IPS-15b (cell line): Measurements from ENCODE around the gene SSNA1.

Experiments used
- H3K27me3 ChIP-seq: one replicate; pipeline ENCODE4 v1.6.1; 2013; ENCODE audit warnings: low read length; ENCODE audit not compliant: control insufficient read depth, insufficient read depth
- H3K36me3 ChIP-seq: one replicate; pipeline ENCODE4 v1.6.1; 2013; ENCODE audit warnings: low read length; ENCODE audit not compliant: control insufficient read depth, insufficient read depth
- H3K4me1 ChIP-seq: one replicate; pipeline ENCODE4 v1.6.1; 2013; ENCODE audit warnings: mild to moderate bottlenecking, low read length; ENCODE audit not compliant: control insufficient read depth, insufficient read depth
- H3K4me3 ChIP-seq: one replicate; pipeline ENCODE4 v1.5.1; 2013; ENCODE audit warnings: low read depth, low read length
- H3K9ac ChIP-seq: one replicate; pipeline ENCODE4 v1.6.1; 2013; ENCODE audit warnings: low read depth, mild to moderate bottlenecking, low read length
- H3K9me3 ChIP-seq: one replicate; pipeline ENCODE4 v1.6.1; 2013; ENCODE audit warnings: mild to moderate bottlenecking, low read length; ENCODE audit not compliant: control insufficient read depth, insufficient read depth

Gene SSNA1

GRCh38 chr9:137173796-137174664 lies 14.4 kb upstream of the SSNA1 start:
- peaks cover 15% of the 10 kb centered on the region for H3K27me3 ChIP-seq
- no peaks in the 10 kb centered on the region for H3K9me3 ChIP-seq
- H3K36me3 ChIP-seq = peaks cover 2% of the 10 kb centered on the region
- H3K9ac ChIP-seq = no peak overlapping the region
- no peak overlapping the region for H3K4me3 ChIP-seq
- no peaks in the 10 kb centered on the region for H3K4me1 ChIP-seq

GRCh38 chr9:137174722-137175293 lies 13.7 kb upstream of the SSNA1 start:
- H3K4me3 ChIP-seq = no peak overlapping the region
- H3K9me3 ChIP-seq = no peaks in the 10 kb centered on the region
- peaks cover 10% of the 10 kb centered on the region for H3K36me3 ChIP-seq
- H3K9ac ChIP-seq = no peak overlapping the region
- H3K27me3 ChIP-seq = peaks cover 14% of the 10 kb centered on the region
- H3K4me1 ChIP-seq = no peaks in the 10 kb centered on the region

- Histone ChIP-seq H3K9ac (no peak overlapping the region), H3K9me3 (no peaks in the 10 kb centered on the region), H3K36me3 (peaks cover 15% of the 10 kb centered on the region), H3K4me1 (no peaks in the 10 kb centered on the region), H3K27me3 (peaks cover 10% of the 10 kb centered on the region), H3K4me3 (no peak overlapping the region)
These were observed 13.0 kb upstream of the SSNA1 start for GRCh38 chr9:137175345-137175961.

- H3K4me1 ChIP-seq = no peaks in the 10 kb centered on the region
- peaks cover 23% of the 10 kb centered on the region for H3K36me3 ChIP-seq
- no peak overlapping the region for H3K9ac ChIP-seq
- no peak overlapping the region for H3K4me3 ChIP-seq
- peaks cover 3% of the 10 kb centered on the region for H3K27me3 ChIP-seq
- no peaks in the 10 kb centered on the region for H3K9me3 ChIP-seq
These were observed 11.9 kb upstream of the SSNA1 start for GRCh38 chr9:137176302-137177182.

GRCh38 chr9:137178201-137178938 lies 10.1 kb upstream of the SSNA1 start:
- Histone ChIP-seq H3K36me3 (peaks cover 37% of the 10 kb centered on the region), H3K27me3 (peaks cover 3% of the 10 kb centered on the region), H3K9me3 (no peaks in the 10 kb centered on the region), H3K4me3 (no peak overlapping the region), H3K4me1 (no peaks in the 10 kb centered on the region), H3K9ac (no peak overlapping the region)

- Histone ChIP-seq H3K27me3 (peaks cover 3% of the 10 kb centered on the region), H3K9ac (no peak overlapping the region), H3K4me1 (no peaks in the 10 kb centered on the region), H3K4me3 (no peak overlapping the region), H3K36me3 (peaks cover 44% of the 10 kb centered on the region), H3K9me3 (no peaks in the 10 kb centered on the region)
These were observed 9.4 kb upstream of the SSNA1 start for GRCh38 chr9:137178939-137179630.

GRCh38 chr9:137179761-137180160 lies 8.7 kb upstream of the SSNA1 start:
- Histone ChIP-seq H3K4me1 (no peaks in the 10 kb centered on the region), H3K4me3 (no peak overlapping the region), H3K9me3 (no peaks in the 10 kb centered on the region), H3K9ac (no peak overlapping the region), H3K36me3 (peaks cover 44% of the 10 kb centered on the region), H3K27me3 (peaks cover 3% of the 10 kb centered on the region)

GRCh38 chr9:137180491-137180890 lies 8.0 kb upstream of the SSNA1 start:
- Histone ChIP-seq H3K27me3 (peaks cover 3% of the 10 kb centered on the region), H3K4me1 (no peaks in the 10 kb centered on the region), H3K4me3 (no peak overlapping the region), H3K36me3 (peaks cover 45% of the 10 kb centered on the region), H3K9ac (no peak overlapping the region), H3K9me3 (no peaks in the 10 kb centered on the region)

GRCh38 chr9:137181680-137182079 lies 6.8 kb upstream of the SSNA1 start:
- H3K36me3 ChIP-seq = peaks cover 52% of the 10 kb centered on the region
- no peak overlapping the region for H3K4me3 ChIP-seq
- no peaks in the 10 kb centered on the region for H3K27me3 ChIP-seq
- H3K4me1 ChIP-seq = no peaks in the 10 kb centered on the region
- H3K9ac ChIP-seq = no peak overlapping the region
- no peaks in the 10 kb centered on the region for H3K9me3 ChIP-seq

GRCh38 chr9:137182836-137183235 lies 5.6 kb upstream of the SSNA1 start:
- no peak overlapping the region for H3K4me3 ChIP-seq
- peaks cover 8% of the 10 kb centered on the region for H3K4me1 ChIP-seq
- H3K9me3 ChIP-seq = no peaks in the 10 kb centered on the region
- no peak overlapping the region for H3K9ac ChIP-seq
- H3K27me3 ChIP-seq = no peaks in the 10 kb centered on the region
- peaks cover 52% of the 10 kb centered on the region for H3K36me3 ChIP-seq
